A549 (cell line): Measurements from ENCODE around the gene STRADA.

Experiments used
- EP300 ChIP-seq, 2 experiments: fragments of >200 bp; sonication (Bioruptor Twin); formaldehyde crosslinking; IDR thresholded peaks; 2 replicates in 1 of 2; 3 replicates in 1 of 2; pipeline ENCODE4 v1.6.1; 2016 to 2017
- JUNB ChIP-seq: fragments of >200 bp; sonication (Bioruptor Twin); formaldehyde crosslinking; IDR thresholded peaks from 2 replicates; pipeline ENCODE4 v1.6.1; 2016
- POLR2A ChIP-seq: IDR thresholded peaks from 2 replicates; pipeline ENCODE4 v1.6.1; 2012; ENCODE audit warnings: mild to moderate bottlenecking, low read length
- RNF2 ChIP-seq: fragments of 200-600 bp; sonication (generic); IDR thresholded peaks from 2 replicates; pipeline ENCODE4 v1.6.1; 2016; ENCODE audit warnings: low read depth, mild to moderate bottlenecking, antibody characterized with exemption, moderate library complexity, borderline replicate concordance
- TF ChIP-seq, protein P1 (sequence below): fragments of >200 bp; sonication (Bioruptor Twin); formaldehyde crosslinking; IDR thresholded peaks from 3 replicates; pipeline ENCODE4 v1.5.1; 2016

DNA sequence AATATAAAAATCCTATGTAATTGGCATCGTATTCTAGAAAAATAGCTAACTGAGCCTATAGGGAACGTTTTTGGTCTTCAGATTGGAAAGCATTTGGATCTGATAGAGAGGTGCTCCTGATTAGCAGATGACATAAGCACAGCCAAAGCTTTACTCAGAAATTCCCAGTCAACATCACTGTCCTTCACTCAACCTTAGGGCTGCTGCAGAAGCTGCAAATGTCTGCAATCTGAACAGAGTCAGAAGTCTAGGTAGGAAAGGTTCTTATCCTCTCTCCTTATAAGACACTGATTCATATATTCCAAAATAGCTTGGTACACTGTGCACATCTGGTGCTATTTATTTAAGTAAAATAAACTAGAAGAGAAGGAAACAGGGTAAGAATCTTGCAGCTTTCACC is 19.2 kb downstream of the STRADA start:
- TF ChIP-seq, protein P1, sequence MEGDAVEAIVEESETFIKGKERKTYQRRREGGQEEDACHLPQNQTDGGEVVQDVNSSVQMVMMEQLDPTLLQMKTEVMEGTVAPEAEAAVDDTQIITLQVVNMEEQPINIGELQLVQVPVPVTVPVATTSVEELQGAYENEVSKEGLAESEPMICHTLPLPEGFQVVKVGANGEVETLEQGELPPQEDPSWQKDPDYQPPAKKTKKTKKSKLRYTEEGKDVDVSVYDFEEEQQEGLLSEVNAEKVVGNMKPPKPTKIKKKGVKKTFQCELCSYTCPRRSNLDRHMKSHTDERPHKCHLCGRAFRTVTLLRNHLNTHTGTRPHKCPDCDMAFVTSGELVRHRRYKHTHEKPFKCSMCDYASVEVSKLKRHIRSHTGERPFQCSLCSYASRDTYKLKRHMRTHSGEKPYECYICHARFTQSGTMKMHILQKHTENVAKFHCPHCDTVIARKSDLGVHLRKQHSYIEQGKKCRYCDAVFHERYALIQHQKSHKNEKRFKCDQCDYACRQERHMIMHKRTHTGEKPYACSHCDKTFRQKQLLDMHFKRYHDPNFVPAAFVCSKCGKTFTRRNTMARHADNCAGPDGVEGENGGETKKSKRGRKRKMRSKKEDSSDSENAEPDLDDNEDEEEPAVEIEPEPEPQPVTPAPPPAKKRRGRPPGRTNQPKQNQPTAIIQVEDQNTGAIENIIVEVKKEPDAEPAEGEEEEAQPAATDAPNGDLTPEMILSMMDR = no peak
- no peak for TF ChIP-seq JUNB
- TF ChIP-seq RNF2 = no peak
- TF ChIP-seq EP300 (IDR thresholded peaks at IDR 0.05) = no peak
- no peak for TF ChIP-seq POLR2A
